ENCODE data around the gene SPRED1. TPM values are rescaled to one million over a fixed set of nuclear protein-coding genes. Genes with fewer than 3 reads are reported as not detected.

The SPRED1 gene
- total RNA-seq, 2 experiments from 2014 or later = 0.10 to 0.13 TPM

DNA sequence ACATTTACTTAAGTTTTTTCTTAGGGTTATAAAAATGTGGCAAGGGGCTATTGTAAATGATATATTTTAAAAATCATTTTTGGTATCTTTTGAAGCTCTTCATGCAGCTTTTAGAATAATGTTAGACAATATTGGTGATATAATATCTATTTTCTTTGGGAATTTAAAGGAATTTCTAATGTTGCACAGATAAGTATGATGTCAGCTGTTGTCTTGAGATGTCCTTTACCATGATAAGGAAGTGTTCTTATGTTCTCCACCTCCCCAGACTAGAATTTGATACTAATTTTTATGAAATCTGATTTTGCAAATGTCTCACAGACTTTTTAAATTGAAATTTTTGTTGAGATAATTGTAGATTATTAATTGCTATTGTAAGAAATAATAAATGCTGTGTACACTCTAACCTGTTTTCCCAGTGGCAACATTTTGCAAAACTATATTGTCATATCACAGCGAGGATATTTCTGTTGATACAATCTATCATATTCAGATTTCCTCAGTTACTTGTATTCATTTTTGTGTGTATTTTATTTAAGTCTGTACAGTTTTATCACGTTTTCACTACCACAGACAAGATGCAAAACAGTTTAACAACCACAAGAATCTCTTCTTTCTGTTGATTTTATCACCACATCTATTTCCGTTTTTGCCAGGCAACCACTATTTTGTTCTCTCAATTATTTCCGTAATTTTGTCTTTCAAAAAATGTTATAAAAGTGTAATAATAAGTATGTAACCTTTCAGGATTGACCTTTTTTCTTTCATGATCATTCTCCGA is 55.4 kb downstream of the SPRED1 start:
- no peaks in the 10 kb centered on the region for H3K36me3 Mint-ChIP-seq (ENCODE audit: low read depth)
- no peak for DNase-seq
- peaks cover 70% of the 10 kb centered on the region for H3K27me3 Mint-ChIP-seq
- H3K4me3 Mint-ChIP-seq = no peak overlapping the region
- H3K27ac Mint-ChIP-seq = no peak overlapping the region
- H3K4me1 Mint-ChIP-seq = peaks cover 16% of the 10 kb centered on the region
- H3K9me3 Mint-ChIP-seq = no peaks in the 10 kb centered on the region
- ChIA-PET POLR2A (interaction anchor here (1.0 kb wide), 1 partner anchor 258 kb away, joined by 3 read pairs; no protein-coding TSS in a partner anchor), CTCF (no interaction called here)

DNA sequence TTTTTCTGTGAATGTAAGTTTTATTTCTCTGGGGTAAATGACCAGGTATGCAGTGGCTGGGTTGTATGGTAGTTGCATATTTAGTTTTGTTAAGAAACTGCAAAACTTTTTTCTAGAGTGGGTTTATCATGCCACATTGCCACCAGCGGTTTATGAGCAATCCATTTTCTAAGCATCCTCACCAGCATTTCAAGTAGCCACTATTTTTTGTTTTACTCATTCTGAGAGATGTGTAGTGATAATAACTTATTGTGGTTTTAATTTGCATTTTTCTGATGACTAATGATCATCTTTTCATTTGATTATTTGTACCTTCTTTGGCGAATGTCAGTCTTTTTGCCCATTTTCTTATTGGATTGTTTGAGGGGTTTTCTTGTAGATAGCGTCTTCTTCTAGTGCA is 56.2 kb downstream of the SPRED1 start:
- ChIA-PET CTCF (interaction anchor here (1.1 kb wide), 1 partner anchor 132 kb away, joined by 4 read pairs; no protein-coding TSS in a partner anchor), POLR2A (no interaction called here)
- DNase-seq = peak; percentile 17
- Mint-ChIP-seq H3K4me1 (peaks cover 16% of the 10 kb centered on the region), H3K4me3 (no peak overlapping the region), H3K27ac (no peak overlapping the region), H3K9me3 (no peaks in the 10 kb centered on the region), H3K27me3 (peaks cover 69% of the 10 kb centered on the region), H3K36me3 (ENCODE audit: low read depth) (no peaks in the 10 kb centered on the region)

DNA sequence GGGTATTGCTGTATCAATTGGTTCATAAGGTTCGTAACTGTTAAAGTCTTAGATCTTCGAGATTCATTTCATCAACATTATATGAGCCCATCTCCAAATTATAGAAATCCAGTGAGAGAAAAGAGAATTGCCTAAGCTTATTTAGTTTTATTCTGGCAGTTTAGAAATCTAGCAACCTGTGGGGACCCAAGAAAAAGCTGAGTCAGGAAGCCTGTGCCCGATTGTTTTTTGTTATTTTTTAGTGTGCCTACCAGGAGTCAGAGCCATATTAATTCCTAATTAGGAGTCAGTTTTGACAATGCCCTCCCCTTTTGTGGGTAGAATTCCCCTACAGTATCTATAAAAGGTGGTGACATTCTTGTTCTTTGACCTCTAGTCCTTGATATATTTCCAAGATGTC is 59.6 kb downstream of the SPRED1 start:
- Mint-ChIP-seq H3K27ac (no peak overlapping the region), H3K36me3 (ENCODE audit: low read depth) (no peaks in the 10 kb centered on the region), H3K9me3 (no peaks in the 10 kb centered on the region), H3K4me1 (peaks cover 16% of the 10 kb centered on the region), H3K27me3 (peaks cover 61% of the 10 kb centered on the region), H3K4me3 (no peak overlapping the region)
- CTCF ChIA-PET = no interaction called here
- POLR2A ChIA-PET = no interaction called here
- DNase-seq = no peak

DNA sequence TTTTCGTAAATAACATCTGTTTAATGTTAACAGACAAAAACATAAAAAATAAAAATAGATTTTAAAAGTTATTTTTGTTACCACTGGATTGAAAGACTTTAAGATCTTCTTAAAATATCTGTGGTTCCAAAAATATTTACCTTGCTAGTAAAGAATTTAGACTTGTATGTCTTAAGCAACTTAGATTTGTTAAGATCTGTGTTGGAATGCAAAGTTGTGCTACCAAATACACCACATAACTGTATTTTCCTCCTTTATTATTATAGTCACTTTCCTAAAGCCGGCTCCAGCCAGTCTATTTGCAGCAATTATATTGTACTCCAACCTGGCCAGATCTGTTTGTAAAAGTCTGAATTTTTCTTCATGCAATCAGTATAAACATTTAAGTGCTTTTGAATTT is 63.7 kb downstream of the SPRED1 start:
- CTCF ChIA-PET = no interaction called here
- Mint-ChIP-seq H3K4me1 (no peaks in the 10 kb centered on the region), H3K9me3 (no peaks in the 10 kb centered on the region), H3K27ac (no peak overlapping the region), H3K27me3 (peaks cover 34% of the 10 kb centered on the region), H3K4me3 (no peak overlapping the region), H3K36me3 (ENCODE audit: low read depth) (no peaks in the 10 kb centered on the region)
- DNase-seq = no peak
- POLR2A ChIA-PET = no interaction called here

DNA sequence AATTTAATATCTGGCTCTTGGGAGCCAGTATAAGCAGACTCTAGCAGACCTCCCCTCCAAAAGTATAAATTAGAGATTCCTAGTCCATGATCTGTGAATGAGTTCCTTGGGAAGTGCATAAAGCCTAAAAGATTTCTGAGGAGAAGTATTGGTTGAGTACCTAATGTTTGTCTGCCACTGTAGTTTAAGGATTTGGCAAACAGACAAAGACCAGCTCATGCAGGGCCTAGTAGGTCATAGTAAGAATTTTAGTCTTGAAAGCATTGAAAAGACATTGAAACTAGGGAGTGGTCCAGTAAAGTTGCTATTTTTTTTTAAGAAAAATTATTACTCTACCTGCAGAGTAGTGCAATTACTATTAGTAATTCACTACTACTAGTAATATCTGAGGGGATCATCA is 67.5 kb downstream of the SPRED1 start:
- Mint-ChIP-seq H3K27me3 (peaks cover 18% of the 10 kb centered on the region), H3K36me3 (ENCODE audit: low read depth) (no peaks in the 10 kb centered on the region), H3K27ac (no peak overlapping the region), H3K4me1 (no peaks in the 10 kb centered on the region), H3K9me3 (no peaks in the 10 kb centered on the region), H3K4me3 (no peak overlapping the region)
- no peak for DNase-seq
- ChIA-PET CTCF (no interaction called here), POLR2A (no interaction called here)

DNA sequence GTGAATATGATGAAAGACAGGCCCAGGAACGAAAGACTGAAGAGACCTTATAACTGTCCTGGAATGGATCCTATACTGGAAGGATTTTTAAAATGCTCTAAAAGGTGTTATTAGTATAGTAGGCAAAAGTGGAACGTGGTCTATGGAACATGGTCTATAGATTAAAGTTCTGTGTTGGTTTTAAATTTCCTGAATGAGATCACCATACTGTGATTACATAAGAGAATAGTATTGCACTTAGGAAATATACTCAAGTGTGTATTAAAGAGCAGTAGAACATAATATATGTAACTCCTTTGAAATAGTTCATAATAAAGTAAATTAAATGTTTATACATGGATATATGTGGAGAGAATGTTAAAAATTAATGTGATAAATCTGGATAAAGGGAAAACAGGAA is 68.2 kb downstream of the SPRED1 start:
- CTCF ChIA-PET = no interaction called here
- H3K4me3 Mint-ChIP-seq = no peak overlapping the region

DNA sequence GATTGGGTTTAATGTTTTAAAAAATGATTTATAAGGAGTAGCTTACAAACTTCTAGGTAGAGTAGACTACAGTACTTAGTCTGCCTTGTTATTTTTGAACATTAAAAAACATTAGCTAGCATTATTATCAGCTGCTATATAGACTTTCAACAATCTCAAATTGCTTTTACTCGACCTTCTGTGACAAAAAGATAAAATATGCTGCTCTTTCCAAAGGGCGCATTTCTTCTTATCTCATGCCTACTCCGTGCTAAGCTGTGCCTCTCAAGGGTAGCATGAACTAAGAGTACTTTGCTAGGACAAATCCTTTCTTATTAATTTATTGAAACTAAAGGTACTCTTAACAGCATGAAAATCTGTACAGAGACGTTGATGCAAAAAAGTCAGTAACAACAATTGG is 71.3 kb downstream of the SPRED1 start:
- H3K4me3 Mint-ChIP-seq = no peak overlapping the region
- CTCF ChIA-PET = no interaction called here

More for the DNA sequence above, 68.2 kb downstream of the SPRED1 start:
- Mint-ChIP-seq H3K4me1 (no peaks in the 10 kb centered on the region), H3K36me3 (ENCODE audit: low read depth) (no peaks in the 10 kb centered on the region), H3K27ac (no peak overlapping the region), H3K9me3 (no peaks in the 10 kb centered on the region), H3K27me3 (peaks cover 20% of the 10 kb centered on the region)
- DNase-seq = no peak
- POLR2A ChIA-PET = no interaction called here

DNA sequence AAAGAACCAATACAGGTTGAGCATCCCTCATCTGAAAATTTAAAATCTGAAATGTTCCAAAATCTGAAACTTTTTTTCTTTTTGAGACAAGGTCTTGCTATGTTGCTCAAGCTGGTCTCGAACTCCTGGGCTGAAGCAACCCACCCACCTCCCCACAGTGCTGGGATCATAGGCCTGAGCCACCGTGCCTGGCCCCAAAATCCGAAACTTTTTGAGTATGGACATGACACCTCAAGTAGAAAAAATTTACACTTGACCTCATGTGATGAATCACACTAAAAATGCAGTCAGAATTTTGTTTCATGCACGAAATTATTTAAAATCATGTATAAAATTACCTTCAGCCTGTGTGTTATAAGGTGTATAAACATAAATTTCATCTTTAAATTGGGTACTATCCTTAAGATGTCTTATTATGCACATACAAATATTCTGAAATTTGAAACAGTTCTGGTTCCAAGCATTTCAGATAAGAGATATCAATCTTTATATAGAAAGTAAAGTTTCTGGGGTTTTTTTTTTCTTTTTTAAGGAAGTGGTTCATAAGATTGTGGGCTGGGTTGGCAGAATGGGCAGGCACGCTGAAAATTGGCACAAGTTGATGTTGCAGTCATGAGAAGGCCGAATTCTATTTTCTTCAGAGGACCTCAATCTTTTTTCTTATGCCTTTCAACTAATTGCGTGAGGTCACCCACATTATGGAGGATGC is 72.5 kb downstream of the SPRED1 start:
- no peaks in the 10 kb centered on the region for H3K36me3 Mint-ChIP-seq (ENCODE audit: low read depth)
- H3K27ac Mint-ChIP-seq = no peak overlapping the region
- H3K9me3 Mint-ChIP-seq = no peaks in the 10 kb centered on the region
- no peak for DNase-seq
- ChIA-PET POLR2A (no interaction called here), CTCF (no interaction called here)
- no peaks in the 10 kb centered on the region for H3K4me1 Mint-ChIP-seq
- no peak overlapping the region for H3K4me3 Mint-ChIP-seq
- H3K27me3 Mint-ChIP-seq = peaks cover 20% of the 10 kb centered on the region

More for the DNA sequence above, 71.3 kb downstream of the SPRED1 start:
- DNase-seq = no peak
- Mint-ChIP-seq H3K27me3 (peaks cover 17% of the 10 kb centered on the region), H3K4me1 (no peaks in the 10 kb centered on the region), H3K9me3 (no peaks in the 10 kb centered on the region), H3K36me3 (ENCODE audit: low read depth) (no peaks in the 10 kb centered on the region), H3K27ac (no peak overlapping the region)
- POLR2A ChIA-PET = no interaction called here

DNA sequence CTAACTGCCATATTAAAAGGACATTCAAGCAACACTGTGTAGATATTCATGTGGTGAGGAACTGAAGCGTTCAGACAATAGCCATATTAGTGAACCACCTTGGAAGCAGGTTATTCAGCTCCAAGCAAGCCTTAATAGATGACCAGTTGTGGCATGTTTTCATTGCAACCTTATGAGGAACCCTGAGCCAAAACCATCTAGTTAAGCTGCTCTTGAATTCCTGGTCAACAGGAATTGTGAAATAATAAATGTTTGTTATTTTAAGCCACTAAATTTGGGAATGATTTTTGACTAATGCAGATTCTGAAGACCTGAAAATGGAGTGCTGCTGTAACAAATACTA is 73.0 kb downstream of the SPRED1 start:
- CTCF ChIA-PET = interaction anchor here (0.9 kb wide), 1 partner anchor 65 kb away, joined by 3 read pairs; no protein-coding TSS in a partner anchor
- Mint-ChIP-seq H3K27me3 (peaks cover 18% of the 10 kb centered on the region), H3K4me1 (no peaks in the 10 kb centered on the region), H3K27ac (no peak overlapping the region), H3K4me3 (no peak overlapping the region), H3K36me3 (ENCODE audit: low read depth) (no peaks in the 10 kb centered on the region), H3K9me3 (no peaks in the 10 kb centered on the region)
- POLR2A ChIA-PET = no interaction called here
- no peak for DNase-seq

DNA sequence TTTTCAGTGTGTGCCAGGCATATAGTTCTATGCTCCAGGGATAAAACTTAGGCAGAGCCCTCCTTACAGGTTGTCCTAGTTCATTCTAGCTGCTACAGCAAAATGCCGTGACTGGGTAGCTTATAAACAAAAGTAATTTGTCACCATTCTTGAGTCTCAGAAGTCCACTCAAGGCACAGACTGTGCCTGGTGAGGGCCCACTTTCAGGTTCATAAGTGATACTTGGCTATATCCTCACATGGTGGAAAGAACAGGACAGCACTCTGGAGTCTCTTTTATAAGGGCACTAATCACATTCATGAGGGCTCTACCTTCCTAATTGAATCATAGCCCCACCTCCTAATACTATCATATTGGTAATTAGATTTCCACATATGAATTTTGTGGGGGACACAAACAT is 80.1 kb downstream of the SPRED1 start:
- POLR2A ChIA-PET = no interaction called here
- Mint-ChIP-seq H3K36me3 (ENCODE audit: low read depth) (no peaks in the 10 kb centered on the region), H3K4me1 (no peaks in the 10 kb centered on the region), H3K9me3 (no peaks in the 10 kb centered on the region), H3K27ac (no peak overlapping the region), H3K4me3 (no peak overlapping the region), H3K27me3 (peaks cover 8% of the 10 kb centered on the region)
- CTCF ChIA-PET = no interaction called here
- DNase-seq = no peak

DNA sequence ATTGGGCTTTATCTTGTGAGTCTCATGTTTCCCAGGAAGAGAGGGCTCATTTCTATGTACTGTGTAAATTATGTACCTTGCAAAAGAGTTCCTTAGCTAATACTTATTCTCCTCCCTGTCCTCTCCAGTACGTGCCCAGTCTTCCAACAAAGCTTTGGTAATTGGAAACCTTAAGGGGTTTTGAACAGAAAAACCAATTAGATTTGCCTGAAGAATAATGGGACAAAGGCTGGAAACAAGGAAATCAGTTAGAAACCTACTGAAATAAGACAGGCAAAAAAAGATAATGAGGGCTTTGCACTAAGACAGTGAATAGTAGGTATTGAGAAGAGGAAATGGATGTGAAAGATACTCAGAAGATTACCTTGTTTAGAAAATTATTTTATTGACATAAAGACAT is 82.5 kb downstream of the SPRED1 start:
- H3K4me1 Mint-ChIP-seq = no peaks in the 10 kb centered on the region
- ChIA-PET POLR2A (no interaction called here), CTCF (no interaction called here)
- no peaks in the 10 kb centered on the region for H3K36me3 Mint-ChIP-seq (ENCODE audit: low read depth)
- H3K27ac Mint-ChIP-seq = no peak overlapping the region
- no peak overlapping the region for H3K4me3 Mint-ChIP-seq
- H3K27me3 Mint-ChIP-seq = peaks cover 4% of the 10 kb centered on the region
- H3K9me3 Mint-ChIP-seq = no peaks in the 10 kb centered on the region
- no peak for DNase-seq

DNA sequence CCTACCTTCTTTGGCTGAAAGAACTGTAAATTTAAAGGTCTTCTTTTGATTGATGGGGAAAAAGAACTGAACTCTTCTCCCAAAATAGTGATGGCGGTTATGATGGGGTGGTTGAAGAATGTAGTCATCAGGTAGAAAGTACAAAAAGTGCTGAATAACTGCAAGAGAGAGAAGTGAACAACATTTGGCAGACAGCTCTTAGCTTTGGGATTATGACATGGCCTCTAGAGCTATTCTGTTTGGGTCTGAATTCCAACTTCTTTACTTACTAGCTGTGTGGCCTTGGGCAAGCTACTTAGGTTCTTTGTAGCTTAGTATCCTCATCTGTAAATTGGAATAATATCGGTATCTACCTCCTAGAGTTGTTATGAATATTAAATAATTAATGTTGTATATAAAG is 91.7 kb downstream of the SPRED1 start:
- ChIA-PET CTCF (no interaction called here), POLR2A (no interaction called here)
- no peak overlapping the region for H3K27ac Mint-ChIP-seq
- no peaks in the 10 kb centered on the region for H3K9me3 Mint-ChIP-seq
- H3K27me3 Mint-ChIP-seq = peaks cover 17% of the 10 kb centered on the region
- H3K36me3 Mint-ChIP-seq (ENCODE audit: low read depth) = no peaks in the 10 kb centered on the region
- no peaks in the 10 kb centered on the region for H3K4me1 Mint-ChIP-seq
- H3K4me3 Mint-ChIP-seq = no peak overlapping the region
- DNase-seq = no peak

DNA sequence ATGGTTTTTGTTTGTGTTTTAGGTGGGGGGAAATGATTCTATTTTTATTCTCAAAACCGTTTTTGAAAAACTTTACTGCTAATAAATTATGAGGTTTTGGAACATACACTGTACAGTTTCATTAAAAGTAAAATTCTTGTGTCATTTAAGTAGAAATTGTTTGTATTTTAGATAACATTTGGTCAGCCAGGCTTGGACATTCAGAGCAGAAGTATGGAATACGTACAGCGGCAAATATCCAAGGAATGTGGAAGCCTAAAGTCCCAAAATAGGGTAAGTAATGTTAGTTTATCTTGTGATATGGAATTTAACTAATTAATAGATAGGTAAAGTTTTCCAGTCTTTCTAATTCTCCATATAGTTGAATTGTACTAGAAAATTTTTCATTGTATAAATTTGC is 96.6 kb downstream of the SPRED1 start:
- Mint-ChIP-seq H3K36me3 (ENCODE audit: low read depth) (no peaks in the 10 kb centered on the region), H3K4me3 (no peak overlapping the region), H3K27me3 (peaks cover 19% of the 10 kb centered on the region), H3K9me3 (no peaks in the 10 kb centered on the region), H3K27ac (no peak overlapping the region), H3K4me1 (no peaks in the 10 kb centered on the region)
- ChIA-PET POLR2A (no interaction called here), CTCF (no interaction called here)
- no peak for DNase-seq

DNA sequence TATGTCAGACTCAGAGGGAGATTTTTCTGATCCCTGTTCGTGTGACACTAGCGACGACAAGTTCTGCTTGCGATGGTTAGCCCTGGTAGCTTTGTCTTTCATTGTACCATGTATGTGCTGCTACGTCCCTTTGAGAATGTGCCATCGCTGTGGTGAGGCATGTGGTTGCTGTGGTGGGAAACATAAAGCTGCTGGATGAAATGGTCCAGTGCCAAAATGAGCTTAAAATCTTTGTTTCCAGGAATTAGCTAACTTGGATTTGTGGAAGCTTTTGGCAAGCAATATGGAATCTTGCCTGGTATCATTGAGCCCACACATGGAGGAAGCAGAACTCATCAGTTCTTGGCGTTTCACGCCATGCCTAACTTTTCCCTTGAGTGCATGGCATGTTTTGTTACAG is 98.8 kb downstream of the SPRED1 start:
- peaks cover 26% of the 10 kb centered on the region for H3K27me3 Mint-ChIP-seq
- ChIA-PET CTCF (no interaction called here), POLR2A (no interaction called here)

More for the DNA sequence above, 98.8 kb downstream of the SPRED1 start:
- Mint-ChIP-seq H3K27ac (no peak overlapping the region), H3K4me3 (no peak overlapping the region), H3K36me3 (ENCODE audit: low read depth) (no peaks in the 10 kb centered on the region), H3K4me1 (no peaks in the 10 kb centered on the region), H3K9me3 (no peaks in the 10 kb centered on the region)
- no peak for DNase-seq

Data from activated CD4-positive, alpha-beta memory T cell treated with anti-CD3 and anti-CD28 coated beads, Interleukin-2, amount 10 ng/mL, durations not matched to agents 7 days and 5 days (primary cell).